Liver (tissue), 9 donors: ENCODE results near the gene GPX4. TPM values are rescaled to one million over a fixed set of nuclear protein-coding genes. Genes with fewer than 3 reads are reported as not detected.

Experiments used
- DNase-seq: peaks from one replicate; pipeline ENCODE4 v3.0.0-alpha.2; 2017; ENCODE audit warnings: low spot score
- H3K27ac ChIP-seq, 2 donors: one replicate each; pipeline ENCODE4 v1.7.0; 2013; ENCODE audit warnings: inconsistent platforms in 2 of 2, low read length in 2 of 2, control low read depth in 1 of 2, low read depth in 1 of 2, mild to moderate bottlenecking in 1 of 2
- H3K27me3 ChIP-seq, 4 donors: one replicate each; pipeline versions ENCODE4 v1.6.1 to v1.7.0; 2013; ENCODE audit warnings: low read length in 3 of 4, inconsistent platforms in 1 of 4, mild to moderate bottlenecking in 1 of 4, moderate library complexity in 1 of 4; ENCODE audit not compliant: control insufficient read depth in 4 of 4, insufficient read depth in 4 of 4
- H3K36me3 ChIP-seq, 4 donors: one replicate each; pipeline versions ENCODE4 v1.6.1 to v1.7.0; 2013; ENCODE audit warnings: low read length in 3 of 4, mild to moderate bottlenecking in 3 of 4, low read depth in 1 of 4, moderate library complexity in 1 of 4; ENCODE audit not compliant: control insufficient read depth in 4 of 4, insufficient read depth in 3 of 4
- H3K4me1 ChIP-seq, 4 donors: one replicate each; pipeline versions ENCODE4 v1.6.1 to v1.7.0; 2013; ENCODE audit warnings: low read length in 3 of 4, mild to moderate bottlenecking in 3 of 4, moderate library complexity in 1 of 4; ENCODE audit not compliant: control insufficient read depth in 4 of 4, insufficient read depth in 4 of 4
- H3K4me3 ChIP-seq, 3 donors: one replicate each; pipeline versions ENCODE4 v1.6.1 to v1.7.0; 2013; ENCODE audit warnings: low read length in 3 of 3, control low read depth in 1 of 3, low read depth in 1 of 3, mild to moderate bottlenecking in 1 of 3
- H3K9ac ChIP-seq, 2 donors: one replicate each; pipeline ENCODE4 v1.7.0; 2013; ENCODE audit warnings: low read length in 2 of 2, mild to moderate bottlenecking in 2 of 2, moderate library complexity in 2 of 2, control low read depth in 1 of 2, low read depth in 1 of 2
- H3K9me3 ChIP-seq, 4 donors: one replicate each; pipeline versions ENCODE4 v1.6.1 to v1.7.0; 2013; ENCODE audit warnings: low read length in 3 of 4; ENCODE audit not compliant: control insufficient read depth in 4 of 4
- EGR1 ChIP-seq, 2 donors: IDR thresholded peaks; 2 replicates each; pipeline ENCODE4 v1.6.1; 2016 to 2018; ENCODE audit warnings: antibody characterized with exemption in 2 of 2, low read depth in 2 of 2
- FOXA1 ChIP-seq: IDR thresholded peaks from 2 replicates; pipeline ENCODE4 v1.6.1; 2016; ENCODE audit warnings: antibody characterized with exemption
- FOXA2 ChIP-seq: IDR thresholded peaks from 2 replicates; pipeline ENCODE4 v1.6.1; 2016; ENCODE audit warnings: antibody characterized with exemption
- GABPA ChIP-seq, 2 donors: IDR thresholded peaks in 1 of 2; conservative IDR thresholded peaks in 1 of 2; 2 replicates each; pipeline ENCODE4 v1.6.1; 2016; ENCODE audit warnings: antibody characterized with exemption in 2 of 2, mild to moderate bottlenecking in 1 of 2, moderate library complexity in 1 of 2
- HNF4A ChIP-seq, 2 donors: conservative IDR thresholded peaks; 2 replicates each; pipeline ENCODE4 v1.6.1; 2016; ENCODE audit warnings: antibody characterized with exemption in 2 of 2, mild to moderate bottlenecking in 2 of 2
- HNF4G ChIP-seq: IDR thresholded peaks from 2 replicates; pipeline ENCODE4 v1.6.1; 2016; ENCODE audit warnings: antibody characterized with exemption
- JUND ChIP-seq, 2 donors: IDR thresholded peaks; 2 replicates each; pipeline ENCODE4 v1.6.1; 2016; ENCODE audit warnings: antibody characterized with exemption in 2 of 2
- NR2F2 ChIP-seq: IDR thresholded peaks from 2 replicates; pipeline ENCODE4 v1.6.1; 2016; ENCODE audit warnings: antibody characterized with exemption
- RAD21 ChIP-seq, 2 donors: IDR thresholded peaks; 2 replicates each; pipeline ENCODE4 v1.6.1; 2016; ENCODE audit warnings: antibody characterized with exemption in 2 of 2, mild to moderate bottlenecking in 2 of 2
- RXRA ChIP-seq, 2 donors: IDR thresholded peaks; 2 replicates each; pipeline ENCODE4 v1.6.1; 2017 to 2018; ENCODE audit warnings: antibody characterized with exemption in 2 of 2, mild to moderate bottlenecking in 1 of 2
- SP1 ChIP-seq: IDR thresholded peaks from 2 replicates; pipeline ENCODE4 v1.6.1; 2018; ENCODE audit warnings: antibody characterized with exemption, mild to moderate bottlenecking
- TAF1 ChIP-seq: conservative IDR thresholded peaks from 2 replicates; pipeline ENCODE4 v1.6.1; 2016; ENCODE audit warnings: antibody characterized with exemption, mild to moderate bottlenecking
- YY1 ChIP-seq: IDR thresholded peaks from 2 replicates; pipeline ENCODE4 v1.6.1; 2016; ENCODE audit warnings: antibody characterized with exemption, mild to moderate bottlenecking
- WGBS: extraction: QIAGEN DNeasy Blood & Tissue Kit; methylation state at CpG from one replicate; pipeline ENCODE4 v1.1.7; 2013; 5-methylcytosine and 5-hydroxymethylcytosine counted together
- polyA plus RNA-seq, 2 donors: library from polyadenylated mRNA; stranded (reverse) in 1 of 2; unstranded in 1 of 2; fragments of 200-250 nt in 1 of 2; fragments of >200 nt in 1 of 2; fragmentation: Nextera tagmentation in 1 of 2; extraction: Ambion mirVana in 1 of 2; gene quantifications; one replicate each; pipeline versions ENCODE4 v1.2.1 to v1.2.3, GENCODE V29; 2013 to 2015
- total RNA-seq, 2 donors: library from RNA; depleted of rRNA; stranded (reverse); fragments of >200 nt; gene quantifications; one replicate each; pipeline ENCODE4 v1.2.3, GENCODE V29; 2014
- TF ChIP-seq, protein P1 (sequence below): IDR thresholded peaks from 2 replicates; pipeline ENCODE4 v1.6.1; 2016; ENCODE audit warnings: antibody characterized with exemption
- TF ChIP-seq, protein P2 (sequence below): IDR thresholded peaks from 2 replicates; pipeline ENCODE4 v1.6.1; 2016; ENCODE audit warnings: antibody characterized with exemption
- TF ChIP-seq, protein P3 (sequence below): IDR thresholded peaks from 2 replicates; pipeline ENCODE4 v1.6.1; 2016; ENCODE audit warnings: antibody characterized with exemption, mild to moderate bottlenecking
- TF ChIP-seq, protein P4 (sequence below): IDR thresholded peaks from 2 replicates; pipeline ENCODE4 v1.6.1; 2016; ENCODE audit warnings: antibody characterized with exemption
- donor health status: healthy.
- donor health status: healthy.
- donor health status: healthy.
- donor health status: healthy.
- donor health status: healthy.

GPX4 gene
- total and polyA plus RNA-seq, 4 donors, result 122 to 558 (median 298) TPM

DNA sequence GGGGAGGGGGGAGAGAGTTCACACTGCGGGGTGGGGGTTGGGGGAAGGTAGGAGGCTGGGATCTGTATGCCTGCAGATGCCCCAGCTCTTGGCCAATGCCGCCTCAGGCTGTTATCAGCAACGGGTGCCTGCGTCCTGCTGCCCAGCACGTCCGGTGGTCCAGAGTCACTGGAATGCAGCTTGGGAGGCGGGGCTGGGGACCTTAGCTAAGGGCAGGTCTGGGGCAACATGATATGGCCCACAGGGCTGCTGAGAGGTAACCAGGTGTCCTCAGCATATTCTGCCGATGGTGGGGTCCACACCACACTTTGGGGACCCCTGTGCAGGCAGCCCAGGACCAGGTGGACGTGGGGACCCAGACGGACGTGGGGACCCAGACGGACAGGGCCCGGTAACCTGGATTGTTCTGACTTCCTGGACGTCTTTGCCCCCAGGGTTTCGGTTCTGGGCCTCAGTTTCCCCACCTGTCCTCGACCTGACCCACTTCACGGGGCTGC, 37.5 kb upstream of the GPX4 start (continued):
- TF ChIP-seq, protein P1, sequence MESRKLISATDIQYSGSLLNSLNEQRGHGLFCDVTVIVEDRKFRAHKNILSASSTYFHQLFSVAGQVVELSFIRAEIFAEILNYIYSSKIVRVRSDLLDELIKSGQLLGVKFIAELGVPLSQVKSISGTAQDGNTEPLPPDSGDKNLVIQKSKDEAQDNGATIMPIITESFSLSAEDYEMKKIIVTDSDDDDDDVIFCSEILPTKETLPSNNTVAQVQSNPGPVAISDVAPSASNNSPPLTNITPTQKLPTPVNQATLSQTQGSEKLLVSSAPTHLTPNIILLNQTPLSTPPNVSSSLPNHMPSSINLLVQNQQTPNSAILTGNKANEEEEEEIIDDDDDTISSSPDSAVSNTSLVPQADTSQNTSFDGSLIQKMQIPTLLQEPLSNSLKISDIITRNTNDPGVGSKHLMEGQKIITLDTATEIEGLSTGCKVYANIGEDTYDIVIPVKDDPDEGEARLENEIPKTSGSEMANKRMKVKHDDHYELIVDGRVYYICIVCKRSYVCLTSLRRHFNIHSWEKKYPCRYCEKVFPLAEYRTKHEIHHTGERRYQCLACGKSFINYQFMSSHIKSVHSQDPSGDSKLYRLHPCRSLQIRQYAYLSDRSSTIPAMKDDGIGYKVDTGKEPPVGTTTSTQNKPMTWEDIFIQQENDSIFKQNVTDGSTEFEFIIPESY, result no peak

DNA sequence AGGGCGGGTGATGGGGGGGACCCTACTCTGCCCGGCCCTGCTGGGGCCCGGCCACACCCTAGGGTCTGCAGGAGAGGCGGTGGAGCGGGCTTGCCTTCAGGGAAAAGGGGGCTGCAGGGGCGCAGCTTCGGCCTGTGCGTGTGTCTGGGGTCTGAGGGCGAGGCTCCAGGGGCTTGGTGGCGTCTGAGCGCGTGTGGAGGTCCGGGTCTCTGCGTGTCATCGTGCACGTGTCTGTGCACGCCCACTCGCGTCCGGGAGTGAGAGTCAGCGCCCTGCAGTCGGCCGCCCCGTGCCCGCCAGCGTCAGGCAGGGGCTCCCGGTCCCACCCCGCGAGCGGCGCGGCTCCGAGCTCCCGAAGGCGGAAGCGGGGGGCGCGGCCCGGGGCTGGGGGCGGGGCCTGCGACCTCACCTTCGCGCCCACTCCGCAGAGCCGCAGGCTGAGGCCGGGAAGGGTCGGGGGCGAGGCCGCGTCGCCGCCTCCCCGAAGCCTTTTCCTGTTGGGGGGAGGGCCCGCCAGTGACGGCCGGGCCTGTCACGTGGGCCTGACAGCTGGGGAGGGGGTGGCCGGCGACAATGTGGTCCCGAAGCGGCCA, 37.0 kb upstream of the GPX4 start, which contains the start of gene ARHGAP45:
Gene ARHGAP45, plus strand, starts transcription at position 420 of the 593 bp plus-strand sequence. CDS start 239 bp downstream, outside the sequence.
- DNase-seq, result no peak
- peaks cover 2 to 31% (median 14%) of the 10 kb centered on the region in 4 donors for H3K4me1 ChIP-seq
- H3K9me3 ChIP-seq, result no peaks in the 10 kb centered on the region
- peak within 1 kb of the TSS; percentile 2 to 56 (median 54) for H3K4me3 ChIP-seq
- WGBS, result 5% methylated on average over 61 of the region's 61 CpGs
- peak within 1 kb of the TSS; percentile 76 to 79 for H3K27ac ChIP-seq
- peaks cover 0 to 7% (median 2%) of the 10 kb centered on the region in 4 donors for H3K27me3 ChIP-seq
- peak within 1 kb of the TSS in 1 of 2 donors; percentile 14 for H3K9ac ChIP-seq
- TF ChIP-seq, protein P1, result no peak
- TF ChIP-seq TAF1 (no peak), FOXA1 (no peak), SP1 (no peak), NR2F2 (no peak), HNF4G (no peak), RXRA (IDR thresholded peaks at IDR 0.05) (no peak), EGR1 (IDR thresholded peaks at IDR 0.05; ENCODE audit: low read depth in 2 of 2) (no peak)
- no peaks in the 10 kb centered on the region for H3K36me3 ChIP-seq

DNA sequence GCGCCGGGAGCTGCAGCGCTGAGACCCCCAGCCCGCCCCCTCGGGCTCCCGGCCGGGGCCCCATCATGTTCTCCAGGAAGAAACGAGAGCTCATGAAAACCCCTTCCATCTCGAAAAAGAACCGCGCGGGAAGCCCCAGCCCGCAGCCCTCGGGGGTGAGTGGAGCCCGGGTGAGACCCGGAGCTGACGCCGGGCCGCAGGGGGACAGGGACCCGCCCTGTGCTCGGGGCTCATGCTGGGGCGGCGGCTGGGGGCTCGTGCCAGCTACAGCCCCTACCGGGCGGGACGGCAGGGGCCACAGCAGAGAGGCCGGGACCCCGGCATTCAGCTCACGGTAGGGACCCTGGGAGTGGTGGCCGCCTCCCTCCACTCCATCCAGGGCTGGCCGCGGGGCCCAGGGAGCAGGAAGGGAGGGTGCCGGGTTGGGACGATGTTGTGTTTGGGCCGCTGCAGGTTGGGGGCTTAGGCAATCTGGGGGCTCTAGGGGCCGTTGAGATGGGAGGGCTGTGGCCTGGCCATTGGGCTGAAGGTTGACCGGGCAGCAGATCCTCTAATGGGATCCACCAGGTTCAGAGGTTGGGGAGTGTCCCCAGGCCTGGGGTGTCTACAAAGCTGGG, 36.3 kb upstream of the GPX4 start:
- Histone ChIP-seq H3K4me3 (peak overlapping the region; percentile 2 to 56 (median 54)), H3K4me1 (peaks cover 2 to 32% (median 14%) of the 10 kb centered on the region in 4 donors), H3K36me3 (peaks cover 0 to 1% (median 0%) of the 10 kb centered on the region in 4 donors), H3K9me3 (no peaks in the 10 kb centered on the region), H3K9ac (peak overlapping the region in 1 of 2 donors; percentile 14), H3K27me3 (peaks cover 0 to 7% (median 2%) of the 10 kb centered on the region in 4 donors), H3K27ac (peak overlapping the region; percentile 76 to 79)
- DNase-seq, result no peak
- TF ChIP-seq RAD21 (IDR thresholded peaks at IDR 0.05) (no peak), SP1 (no peak), EGR1 (IDR thresholded peaks at IDR 0.05; ENCODE audit: low read depth in 2 of 2) (no peak), TAF1 (no peak), FOXA1 (no peak), YY1 (no peak), NR2F2 (no peak), RXRA (IDR thresholded peaks at IDR 0.05) (no peak), JUND (IDR thresholded peaks at IDR 0.05) (no peak), FOXA2 (no peak), HNF4A (conservative IDR thresholded peaks at IDR 0.05) (no peak), GABPA (IDR thresholded peaks at IDR 0.05 in 1 of 2, conservative IDR thresholded peaks at IDR 0.05 in 1 of 2) (no peak), HNF4G (no peak)
- TF ChIP-seq, protein P2, sequence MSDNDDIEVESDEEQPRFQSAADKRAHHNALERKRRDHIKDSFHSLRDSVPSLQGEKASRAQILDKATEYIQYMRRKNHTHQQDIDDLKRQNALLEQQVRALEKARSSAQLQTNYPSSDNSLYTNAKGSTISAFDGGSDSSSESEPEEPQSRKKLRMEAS, result no peak
- TF ChIP-seq, protein P3, sequence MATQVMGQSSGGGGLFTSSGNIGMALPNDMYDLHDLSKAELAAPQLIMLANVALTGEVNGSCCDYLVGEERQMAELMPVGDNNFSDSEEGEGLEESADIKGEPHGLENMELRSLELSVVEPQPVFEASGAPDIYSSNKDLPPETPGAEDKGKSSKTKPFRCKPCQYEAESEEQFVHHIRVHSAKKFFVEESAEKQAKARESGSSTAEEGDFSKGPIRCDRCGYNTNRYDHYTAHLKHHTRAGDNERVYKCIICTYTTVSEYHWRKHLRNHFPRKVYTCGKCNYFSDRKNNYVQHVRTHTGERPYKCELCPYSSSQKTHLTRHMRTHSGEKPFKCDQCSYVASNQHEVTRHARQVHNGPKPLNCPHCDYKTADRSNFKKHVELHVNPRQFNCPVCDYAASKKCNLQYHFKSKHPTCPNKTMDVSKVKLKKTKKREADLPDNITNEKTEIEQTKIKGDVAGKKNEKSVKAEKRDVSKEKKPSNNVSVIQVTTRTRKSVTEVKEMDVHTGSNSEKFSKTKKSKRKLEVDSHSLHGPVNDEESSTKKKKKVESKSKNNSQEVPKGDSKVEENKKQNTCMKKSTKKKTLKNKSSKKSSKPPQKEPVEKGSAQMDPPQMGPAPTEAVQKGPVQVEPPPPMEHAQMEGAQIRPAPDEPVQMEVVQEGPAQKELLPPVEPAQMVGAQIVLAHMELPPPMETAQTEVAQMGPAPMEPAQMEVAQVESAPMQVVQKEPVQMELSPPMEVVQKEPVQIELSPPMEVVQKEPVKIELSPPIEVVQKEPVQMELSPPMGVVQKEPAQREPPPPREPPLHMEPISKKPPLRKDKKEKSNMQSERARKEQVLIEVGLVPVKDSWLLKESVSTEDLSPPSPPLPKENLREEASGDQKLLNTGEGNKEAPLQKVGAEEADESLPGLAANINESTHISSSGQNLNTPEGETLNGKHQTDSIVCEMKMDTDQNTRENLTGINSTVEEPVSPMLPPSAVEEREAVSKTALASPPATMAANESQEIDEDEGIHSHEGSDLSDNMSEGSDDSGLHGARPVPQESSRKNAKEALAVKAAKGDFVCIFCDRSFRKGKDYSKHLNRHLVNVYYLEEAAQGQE, result no peak
- TF ChIP-seq, protein P4, sequence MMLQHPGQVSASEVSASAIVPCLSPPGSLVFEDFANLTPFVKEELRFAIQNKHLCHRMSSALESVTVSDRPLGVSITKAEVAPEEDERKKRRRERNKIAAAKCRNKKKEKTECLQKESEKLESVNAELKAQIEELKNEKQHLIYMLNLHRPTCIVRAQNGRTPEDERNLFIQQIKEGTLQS, result no peak
- TF ChIP-seq, protein P1, result no peak
- 6% methylated on average over 38 of the region's 38 CpGs for WGBS
